Activated T-cell treated with anti-CD3 and anti-CD28 coated beads, Interleukin-2, amount 50 U/mL, for 24 hours (primary cell): ENCODE data around the gene RHEX.
"Not testable (repeated sequence)": the region's sequence is repeated elsewhere in the genome, so short reads cannot be mapped to it uniquely, and the experiment has no call there.

Experiments
- DNase-seq: peaks from one replicate; pipeline ENCODE4 v3.0.0-alpha.2; 2020
- H3K27ac Mint-ChIP-seq: 2 replicates; pipeline ENCODE4 v1.8.0; 2020; ENCODE audit warnings: mild to moderate bottlenecking, mixed read lengths
- H3K27me3 Mint-ChIP-seq: 2 replicates; pipeline ENCODE4 v1.8.0; 2020; ENCODE audit warnings: mixed read lengths
- H3K36me3 Mint-ChIP-seq: 2 replicates; pipeline ENCODE4 v1.8.0; 2020; ENCODE audit warnings: low read depth, mixed read lengths
- H3K4me1 Mint-ChIP-seq: 2 replicates; pipeline ENCODE4 v1.8.0; 2020; ENCODE audit warnings: low read depth, mixed read lengths
- H3K4me3 Mint-ChIP-seq: 2 replicates; pipeline ENCODE4 v1.8.0; 2020; ENCODE audit warnings: mild to moderate bottlenecking, moderate library complexity, mixed read lengths
- H3K9me3 Mint-ChIP-seq: 2 replicates; pipeline ENCODE4 v1.8.0; 2020; ENCODE audit warnings: mixed read lengths

The RHEX gene

DNA sequence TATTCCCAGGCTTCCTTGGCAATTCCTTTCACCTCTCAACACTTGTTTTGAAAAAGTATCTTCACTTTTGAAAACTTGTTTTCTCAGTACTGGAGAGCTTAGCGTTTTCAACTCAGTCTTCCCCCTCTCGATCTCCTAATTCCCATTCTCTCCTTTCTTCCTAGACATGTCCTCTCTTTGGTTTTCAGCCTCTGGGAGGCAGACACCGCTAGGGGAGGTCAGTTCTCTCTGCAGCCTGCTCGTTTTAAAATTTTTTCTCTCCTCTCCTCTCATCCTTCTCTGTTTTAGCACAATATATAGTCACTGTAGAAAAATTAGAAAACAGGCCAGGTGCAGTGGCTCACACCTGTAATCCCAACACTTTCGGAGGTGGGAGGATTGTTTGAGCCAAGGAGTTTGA lies 12.6 kb upstream of the RHEX start:
- no peaks in the 10 kb centered on the region for H3K36me3 Mint-ChIP-seq
- no peak overlapping the region for H3K27ac Mint-ChIP-seq
- H3K4me3 Mint-ChIP-seq = no peak overlapping the region

GRCh38 chr1:206041640-206042039 lies 11.3 kb upstream of the RHEX start:
- H3K4me1 Mint-ChIP-seq = peaks cover 14% of the 10 kb centered on the region
- DNase-seq = no peak
- H3K4me3 Mint-ChIP-seq = no peak overlapping the region

More for the DNA sequence above, 12.6 kb upstream of the RHEX start:
- no peak for DNase-seq
- peaks cover 16% of the 10 kb centered on the region for H3K4me1 Mint-ChIP-seq
- H3K27me3 Mint-ChIP-seq = peaks cover 7% of the 10 kb centered on the region
- no peaks in the 10 kb centered on the region for H3K9me3 Mint-ChIP-seq

DNA sequence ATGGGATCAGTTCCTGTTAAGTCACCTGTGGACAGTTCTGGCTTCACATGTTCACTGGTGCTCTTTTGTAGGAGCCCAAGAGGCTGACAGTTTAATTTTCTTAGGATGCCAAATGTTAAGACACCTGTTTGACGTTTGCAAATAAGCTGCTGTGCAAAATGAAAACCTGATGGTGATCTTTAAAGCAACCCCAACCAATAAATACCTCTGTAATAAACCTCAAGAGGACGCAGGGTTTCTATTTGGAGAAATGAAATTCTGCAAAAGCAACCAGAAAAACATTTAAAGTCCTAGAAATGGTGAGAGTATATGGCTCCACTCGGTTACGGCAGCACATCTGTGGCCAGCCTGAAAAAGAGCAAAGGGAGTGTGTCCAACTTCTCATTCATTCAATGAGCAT lies 5.7 kb upstream of the RHEX start:
- Mint-ChIP-seq H3K36me3 (no peaks in the 10 kb centered on the region), H3K4me3 (no peak overlapping the region), H3K9me3 (no peaks in the 10 kb centered on the region), H3K27me3 (no peaks in the 10 kb centered on the region), H3K4me1 (peaks cover 36% of the 10 kb centered on the region), H3K27ac (no peak overlapping the region)
- no peak for DNase-seq

More at GRCh38 chr1:206041640-206042039, 11.3 kb upstream of the RHEX start:
- Mint-ChIP-seq H3K9me3 (no peaks in the 10 kb centered on the region), H3K27ac (no peak overlapping the region), H3K36me3 (no peaks in the 10 kb centered on the region), H3K27me3 (peaks cover 7% of the 10 kb centered on the region)

DNA sequence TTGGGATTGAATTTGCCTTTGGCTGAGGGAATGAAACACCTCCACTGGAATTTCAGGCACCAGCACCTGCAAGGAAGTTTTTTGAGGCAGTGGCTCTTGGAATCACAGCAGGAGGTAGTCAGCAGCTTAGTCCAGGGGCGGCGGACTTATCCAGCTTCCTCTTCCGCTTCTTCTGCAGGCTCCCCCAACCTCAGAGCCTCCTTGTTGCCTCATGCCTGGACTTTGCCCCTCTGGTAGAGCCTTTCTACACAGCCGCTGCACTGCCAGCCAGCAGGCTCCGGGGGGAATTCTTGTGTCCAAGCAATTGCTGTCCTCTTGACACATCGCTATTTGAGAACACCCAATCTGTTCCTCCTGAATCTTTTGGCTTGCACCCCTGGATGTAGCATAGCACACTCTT lies 4.4 kb upstream of the RHEX start:
- Mint-ChIP-seq H3K4me1 (peaks cover 45% of the 10 kb centered on the region), H3K4me3 (no peak overlapping the region), H3K9me3 (no peaks in the 10 kb centered on the region), H3K27ac (no peak overlapping the region), H3K27me3 (no peaks in the 10 kb centered on the region), H3K36me3 (no peaks in the 10 kb centered on the region)
- no peak for DNase-seq

- no peak overlapping the region for H3K4me3 Mint-ChIP-seq
- H3K4me1 Mint-ChIP-seq = peaks cover 45% of the 10 kb centered on the region
These were observed 3.7 kb upstream of the RHEX start for GRCh38 chr1:206049293-206049692.

DNA sequence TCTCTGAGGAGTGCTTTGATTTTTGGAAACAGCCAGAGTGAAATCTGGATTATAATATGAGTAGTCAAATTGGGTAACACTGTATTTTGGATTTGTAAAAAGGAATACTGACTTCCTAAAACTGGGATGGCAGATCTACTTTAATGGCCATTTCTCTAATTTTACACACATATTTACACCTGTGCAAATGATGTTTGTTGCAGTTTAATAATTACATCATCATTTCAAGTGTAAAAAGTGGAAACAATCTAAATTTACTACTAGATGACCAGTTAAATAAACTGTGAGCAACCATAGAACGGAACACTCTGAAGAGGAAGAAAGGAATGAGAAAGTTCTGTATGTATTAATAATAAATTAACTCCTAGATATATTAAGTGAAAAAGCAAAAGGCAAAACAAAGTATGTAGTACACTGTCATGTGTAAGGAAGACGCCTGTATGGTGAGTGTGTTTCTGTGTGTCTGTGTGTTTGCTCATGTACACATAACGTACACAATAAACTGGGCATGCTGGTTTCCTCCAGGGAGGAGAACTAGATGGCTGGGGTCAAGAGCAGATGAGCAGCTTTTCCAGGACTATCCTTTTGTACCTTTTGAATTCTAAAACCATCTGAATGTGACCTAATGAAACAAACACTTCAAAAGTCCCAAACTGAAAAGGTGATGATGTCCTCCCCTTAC lies 2.9 kb upstream of the RHEX start:
- DNase-seq = no peak
- H3K4me3 Mint-ChIP-seq = no peak overlapping the region
- no peaks in the 10 kb centered on the region for H3K9me3 Mint-ChIP-seq
- H3K27me3 Mint-ChIP-seq = no peaks in the 10 kb centered on the region
- peak overlapping the region; percentile 53 for H3K27ac Mint-ChIP-seq
- H3K4me1 Mint-ChIP-seq = peaks cover 45% of the 10 kb centered on the region
- H3K36me3 Mint-ChIP-seq = no peaks in the 10 kb centered on the region

More at GRCh38 chr1:206049293-206049692, 3.7 kb upstream of the RHEX start:
- H3K9me3 Mint-ChIP-seq = no peaks in the 10 kb centered on the region
- no peaks in the 10 kb centered on the region for H3K36me3 Mint-ChIP-seq
- peak overlapping the region; percentile 44 for H3K27ac Mint-ChIP-seq
- no peaks in the 10 kb centered on the region for H3K27me3 Mint-ChIP-seq
- no peak for DNase-seq

DNA sequence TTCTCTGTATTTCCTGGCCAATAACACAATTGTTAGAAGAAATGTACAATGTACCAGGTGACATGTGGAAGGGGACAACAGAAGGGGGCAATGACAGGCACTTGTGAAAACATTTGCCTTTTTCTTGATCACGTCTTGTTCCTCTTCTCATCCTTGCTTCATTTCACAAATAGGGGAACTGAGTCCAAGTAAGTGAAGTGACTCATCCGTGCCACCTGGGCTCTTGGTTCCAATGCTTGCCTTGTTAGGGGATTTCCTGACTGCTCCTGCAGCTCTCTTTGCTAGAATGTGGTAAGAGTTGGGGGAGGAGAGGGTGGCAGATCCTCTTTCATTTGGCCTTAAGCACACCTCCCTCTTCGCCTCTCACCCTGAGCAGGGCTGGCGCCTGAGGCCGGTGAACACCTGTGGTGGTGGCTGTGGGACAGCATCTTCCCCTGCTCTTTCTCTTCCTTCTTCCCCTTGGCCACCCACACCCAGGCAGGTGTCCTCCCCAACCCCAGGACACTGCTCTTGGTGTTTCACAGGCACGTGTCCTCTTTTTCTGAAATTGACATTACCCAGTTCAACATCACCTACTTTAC lies 2.2 kb upstream of the RHEX start:
- H3K4me1 Mint-ChIP-seq = peaks cover 45% of the 10 kb centered on the region
- peak; percentile 60 for DNase-seq
- H3K27me3 Mint-ChIP-seq = no peaks in the 10 kb centered on the region
- H3K4me3 Mint-ChIP-seq = peak overlapping the region; percentile 15
- no peaks in the 10 kb centered on the region for H3K36me3 Mint-ChIP-seq
- peak overlapping the region; percentile 74 for H3K27ac Mint-ChIP-seq
- no peaks in the 10 kb centered on the region for H3K9me3 Mint-ChIP-seq

- not testable (repeated sequence) for DNase-seq, H3K27ac Mint-ChIP-seq, H3K27me3 Mint-ChIP-seq, H3K36me3 Mint-ChIP-seq, H3K4me3 Mint-ChIP-seq, H3K9me3 Mint-ChIP-seq
- peaks cover 45% of the 10 kb centered on the region for H3K4me1 Mint-ChIP-seq
These were observed 625 bp upstream of the RHEX start for GRCh38 chr1:206052231-206052865.

DNA sequence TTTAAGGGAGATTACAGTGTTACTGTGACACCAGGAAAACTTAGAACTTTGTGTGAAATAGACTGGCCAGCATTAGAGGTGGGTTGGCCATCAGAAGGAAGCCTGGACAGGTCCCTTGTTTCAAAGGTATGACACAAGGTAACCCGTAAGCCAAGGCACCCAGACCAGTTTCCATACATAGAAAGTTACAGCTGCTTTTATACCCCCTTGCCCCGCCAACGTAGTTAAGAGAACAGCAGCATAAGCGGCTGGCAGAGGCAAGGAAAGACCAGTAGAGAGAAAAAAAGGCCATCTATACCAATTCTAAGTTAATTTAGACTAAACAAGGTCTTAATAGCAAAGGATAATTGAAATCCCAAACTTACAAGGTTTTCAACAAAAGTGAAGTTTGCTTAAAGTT lies 643 bp downstream of the RHEX start:
- DNase-seq, H3K27ac Mint-ChIP-seq, H3K36me3 Mint-ChIP-seq, H3K9me3 Mint-ChIP-seq, H3K27me3 Mint-ChIP-seq, H3K4me3 Mint-ChIP-seq: not testable (repeated sequence)
- H3K4me1 Mint-ChIP-seq = peaks cover 44% of the 10 kb centered on the region

DNA sequence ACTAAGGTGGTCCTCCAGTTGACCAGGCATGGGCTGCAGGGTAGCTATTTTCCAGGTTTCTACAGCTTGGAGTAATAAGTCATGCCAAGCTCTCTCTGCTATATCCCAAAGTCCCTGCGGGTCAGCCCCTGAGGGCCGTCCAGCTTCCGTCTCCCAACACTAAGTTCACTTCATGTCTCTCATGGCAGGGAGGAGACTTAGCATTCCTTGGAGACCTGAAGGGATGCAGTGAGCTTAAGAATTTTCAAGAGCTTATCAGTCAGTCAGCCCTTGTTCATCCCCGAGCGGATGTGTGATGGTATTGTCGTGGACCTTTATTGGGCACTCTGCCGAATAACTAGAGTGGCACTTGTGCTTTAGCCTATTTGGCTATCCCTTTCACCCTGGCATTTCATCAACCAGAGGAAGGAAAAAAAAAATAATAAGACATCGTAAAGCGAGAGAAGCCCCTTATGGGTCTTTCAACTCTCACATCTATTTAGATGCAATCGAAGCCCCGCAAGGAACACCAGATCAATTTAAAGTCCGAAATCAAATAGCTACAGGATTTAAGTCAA lies 2.2 kb downstream of the RHEX start:
- not testable (repeated sequence) for H3K4me3 Mint-ChIP-seq, H3K27ac Mint-ChIP-seq, H3K9me3 Mint-ChIP-seq, H3K27me3 Mint-ChIP-seq, DNase-seq, H3K36me3 Mint-ChIP-seq
- peaks cover 30% of the 10 kb centered on the region for H3K4me1 Mint-ChIP-seq

GRCh38 chr1:206055639-206056323 lies 2.8 kb downstream of the RHEX start:
- H3K4me3 Mint-ChIP-seq, H3K27me3 Mint-ChIP-seq, H3K9me3 Mint-ChIP-seq, H3K27ac Mint-ChIP-seq, H3K36me3 Mint-ChIP-seq, DNase-seq: not testable (repeated sequence)
- H3K4me1 Mint-ChIP-seq = peaks cover 24% of the 10 kb centered on the region

GRCh38 chr1:206058289-206058926 lies 5.4 kb downstream of the RHEX start:
- not testable (repeated sequence) for H3K27me3 Mint-ChIP-seq, H3K36me3 Mint-ChIP-seq, H3K9me3 Mint-ChIP-seq, H3K27ac Mint-ChIP-seq, DNase-seq, H3K4me1 Mint-ChIP-seq, H3K4me3 Mint-ChIP-seq

GRCh38 chr1:206058927-206059292 lies 5.9 kb downstream of the RHEX start:
- no peak overlapping the region for H3K4me3 Mint-ChIP-seq
- peaks cover 3% of the 10 kb centered on the region for H3K27me3 Mint-ChIP-seq

DNA sequence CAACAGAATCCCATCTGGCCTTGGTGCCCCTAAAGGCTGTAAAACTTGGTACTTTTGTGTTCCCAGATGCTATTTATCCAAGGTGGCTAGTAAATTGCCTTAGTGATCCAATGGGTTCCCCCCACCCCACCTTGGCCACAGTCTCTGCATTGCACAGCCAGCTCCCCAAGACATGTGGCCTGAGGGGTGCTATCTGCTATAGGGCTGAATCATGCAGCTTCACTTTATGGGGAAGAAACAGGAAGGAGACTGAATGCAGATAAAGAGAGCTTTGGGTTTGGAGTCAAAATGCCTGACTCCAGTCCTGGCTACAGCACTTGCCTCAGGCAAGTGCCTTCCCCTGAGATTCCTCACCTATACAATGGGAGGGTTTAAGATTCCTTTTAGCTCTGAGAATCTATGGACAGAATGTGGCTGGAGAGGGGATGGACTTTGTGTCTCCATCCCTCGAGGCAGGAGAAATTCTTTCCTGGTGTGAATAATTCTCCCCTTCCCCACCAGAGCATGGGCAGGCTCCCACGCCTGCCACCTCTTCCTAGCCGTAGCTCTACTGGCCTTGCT lies 6.5 kb downstream of the RHEX start:
- no peak for DNase-seq
- no peak overlapping the region for H3K27ac Mint-ChIP-seq
- H3K27me3 Mint-ChIP-seq = peaks cover 3% of the 10 kb centered on the region
- no peak overlapping the region for H3K4me3 Mint-ChIP-seq
- no peaks in the 10 kb centered on the region for H3K4me1 Mint-ChIP-seq
- no peaks in the 10 kb centered on the region for H3K36me3 Mint-ChIP-seq
- H3K9me3 Mint-ChIP-seq = no peaks in the 10 kb centered on the region

More at GRCh38 chr1:206058927-206059292, 5.9 kb downstream of the RHEX start:
- H3K27ac Mint-ChIP-seq = no peak overlapping the region
- DNase-seq = no peak
- no peaks in the 10 kb centered on the region for H3K4me1 Mint-ChIP-seq
- no peaks in the 10 kb centered on the region for H3K9me3 Mint-ChIP-seq
- no peaks in the 10 kb centered on the region for H3K36me3 Mint-ChIP-seq
